HepG2 (cell line): ENCODE measurements around the gene SLC39A10. TPM values are rescaled to one million over a fixed set of nuclear protein-coding genes. Genes with fewer than 3 reads are reported as not detected.

ENCODE experiments used
- ESRRA ChIP-seq: sonication (generic); formaldehyde crosslinking; IDR thresholded peaks from 2 replicates; pipeline ENCODE4 v1.5.1; 2020; ENCODE audit warnings: mild to moderate bottlenecking, low read depth, missing genetic modification reagents
- GLI4 ChIP-seq: sonication (generic); formaldehyde crosslinking; IDR thresholded peaks from 2 replicates; pipeline ENCODE4 v1.5.1; 2020; ENCODE audit warnings: missing genetic modification reagents, mild to moderate bottlenecking, moderate library complexity, borderline replicate concordance
- GTF2F1 ChIP-seq: fragments of 150-350 bp; IDR thresholded peaks from 2 replicates; pipeline ENCODE4 v1.6.1; 2014; ENCODE audit warnings: low read length
- HDAC1 ChIP-seq: sonication (generic); formaldehyde crosslinking; IDR thresholded peaks from 2 replicates; pipeline ENCODE4 v1.5.1; 2020; ENCODE audit warnings: mild to moderate bottlenecking, missing genetic modification reagents
- HMG20B ChIP-seq: conservative IDR thresholded peaks from 2 replicates; pipeline ENCODE4 v1.6.1; 2016; ENCODE audit warnings: missing genetic modification reagents, missing compliant biosample characterization
- MXD4 ChIP-seq: IDR thresholded peaks from 2 replicates; pipeline ENCODE4 v1.6.1; 2016; ENCODE audit warnings: mild to moderate bottlenecking, missing biosample characterization, missing genetic modification reagents
- NFYB ChIP-seq: sonication (generic); formaldehyde crosslinking; IDR thresholded peaks from 2 replicates; pipeline ENCODE4 v1.4.0; 2020; ENCODE audit warnings: missing genetic modification reagents
- PAF1 ChIP-seq: IDR thresholded peaks from 2 replicates; pipeline ENCODE4 v1.6.1; 2016; ENCODE audit warnings: missing genetic modification reagents, missing compliant biosample characterization
- RARA ChIP-seq: IDR thresholded peaks from 2 replicates; pipeline ENCODE4 v1.6.1; 2016; ENCODE audit warnings: missing genetic modification reagents, missing compliant biosample characterization
- RBM22 ChIP-seq: fragments of 200-400 bp; formaldehyde crosslinking; optimal IDR thresholded peaks from 2 replicates; pipeline ENCODE3; 2017; ENCODE audit warnings: mild to moderate bottlenecking, low read length, moderate library complexity
- ZFYVE20 ChIP-seq: sonication (generic); formaldehyde crosslinking; IDR thresholded peaks from 2 replicates; pipeline ENCODE4 v1.8.0; 2023; ENCODE audit warnings: low read depth, mild to moderate bottlenecking, moderate library complexity, missing genetic modification reagents, borderline replicate concordance
- ZNF121 ChIP-seq: sonication (generic); formaldehyde crosslinking; IDR thresholded peaks from 2 replicates; pipeline ENCODE4 v1.5.0; 2020; ENCODE audit warnings: mild to moderate bottlenecking, missing genetic modification reagents
- ZNF253 ChIP-seq: sonication (generic); formaldehyde crosslinking; IDR thresholded peaks from 2 replicates; pipeline ENCODE4 v1.8.0; 2022; ENCODE audit warnings: mild to moderate bottlenecking, missing genetic modification reagents, borderline replicate concordance
- ZNF296 ChIP-seq: sonication (generic); formaldehyde crosslinking; conservative IDR thresholded peaks from 2 replicates; pipeline ENCODE4 v1.5.0; 2020; ENCODE audit warnings: mild to moderate bottlenecking, missing genetic modification reagents
- ZNF30 ChIP-seq: sonication (generic); formaldehyde crosslinking; IDR thresholded peaks from 2 replicates; pipeline ENCODE4 v1.5.0; 2020; ENCODE audit warnings: mild to moderate bottlenecking, missing genetic modification reagents
- ZNF367 ChIP-seq: sonication (generic); formaldehyde crosslinking; IDR thresholded peaks from 2 replicates; pipeline ENCODE4 v1.4.0; 2020; ENCODE audit warnings: missing genetic modification reagents, borderline replicate concordance
- ZNF484 ChIP-seq: sonication (generic); formaldehyde crosslinking; IDR thresholded peaks from 2 replicates; pipeline ENCODE4 v1.5.1; 2020; ENCODE audit warnings: mild to moderate bottlenecking, low read depth, missing genetic modification reagents, borderline replicate concordance
- polyA plus RNA-seq, 8 experiments: library from polyadenylated mRNA; depleted of rRNA in 3 of 8; stranded (reverse) in 7 of 8; unstranded in 1 of 8; fragments of >200 nt; fragmentation: Illumina TruSeq in 4 of 8; extraction: Trizol in 4 of 8; gene quantifications; 2 replicates each; pipeline versions ENCODE4 v1.2.1 to v1.2.3, GENCODE V29; 2011 to 2016; ENCODE audit warnings: low read depth in 4 of 8, missing spikeins in 1 of 8, mixed read lengths in 1 of 8; ENCODE audit not compliant: insufficient read depth in 1 of 8
- total RNA-seq, 5 experiments: library from RNA; depleted of rRNA; stranded (reverse); fragments of >200 nt; fragmentation: Illumina TruSeq; extraction: Trizol; gene quantifications; 2 replicates each; pipeline ENCODE4 v1.2.3, GENCODE V29; 2016; ENCODE audit warnings: low read depth in 1 of 5
- TF ChIP-seq, protein P1 (sequence below): sonication (generic); formaldehyde crosslinking; IDR thresholded peaks from 2 replicates; pipeline ENCODE4 v1.8.0; 2022; ENCODE audit warnings: low read depth, missing genetic modification reagents
- TF ChIP-seq, protein P2 (sequence below): sonication (generic); formaldehyde crosslinking; IDR thresholded peaks from 2 replicates; pipeline ENCODE4 v1.8.1; 2023; ENCODE audit warnings: mild to moderate bottlenecking, inconsistent platforms, moderate library complexity, missing genetic modification reagents, borderline replicate concordance
- TF ChIP-seq, protein P3 (sequence below), 2 experiments: IDR thresholded peaks; 2 replicates each; pipeline ENCODE4 v1.6.1; 2011 to 2012; ENCODE audit warnings: low read length in 2 of 2, borderline replicate concordance in 1 of 2, low read depth in 1 of 2, mild to moderate bottlenecking in 1 of 2, moderate library complexity in 1 of 2
- TF ChIP-seq, protein P4 (sequence below): sonication (generic); formaldehyde crosslinking; IDR thresholded peaks from 2 replicates; pipeline ENCODE4 v1.4.0; 2020; ENCODE audit warnings: missing genetic modification reagents
- TF ChIP-seq, protein P5 (sequence below): sonication (generic); formaldehyde crosslinking; IDR thresholded peaks from 2 replicates; pipeline ENCODE4 v1.4.0; 2020; ENCODE audit warnings: mild to moderate bottlenecking, missing genetic modification reagents

The SLC39A10 gene
- total and polyA plus RNA-seq, 2 of the 13 experiments (the other 11 are each of a cell fraction or from before 2014, with no cell fraction given): 13.2 to 21.0 TPM

DNA sequence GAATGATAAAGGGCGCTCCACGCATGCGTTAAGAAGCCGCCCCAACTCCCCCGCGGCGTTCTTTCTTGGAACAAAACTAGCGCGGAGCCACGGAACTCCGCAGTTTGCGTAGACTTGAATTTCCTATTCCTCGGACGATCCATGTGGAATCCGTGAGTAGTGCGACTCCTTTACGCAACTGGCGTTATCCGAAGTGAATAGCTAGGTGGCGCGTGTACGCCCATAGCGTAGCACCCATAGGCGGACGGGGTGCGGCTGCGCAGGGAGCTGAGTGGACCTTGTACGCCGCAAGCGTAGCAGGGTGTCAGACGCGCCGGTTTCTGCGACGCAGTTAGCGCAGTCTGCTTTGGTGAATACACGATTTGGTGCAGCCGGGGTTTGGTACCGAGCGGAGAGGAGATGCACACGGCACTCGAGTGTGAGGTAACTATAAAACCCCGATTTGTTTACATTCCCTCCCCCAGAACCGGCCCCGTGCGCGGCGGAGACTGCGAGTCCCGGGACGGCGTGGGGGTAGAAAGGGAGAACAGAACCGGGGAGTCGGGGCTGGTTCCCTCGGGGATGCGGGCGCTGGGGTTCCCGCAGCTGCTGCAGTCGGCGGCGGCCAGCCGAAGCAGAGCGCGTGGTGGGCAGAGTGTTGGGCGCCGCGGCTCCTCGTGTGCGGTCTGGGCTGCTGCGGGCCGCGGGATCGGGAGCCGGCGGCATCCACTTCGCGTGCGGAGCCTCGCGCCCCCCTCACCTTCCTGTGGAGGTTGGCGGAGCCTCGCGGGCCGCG is at the start of gene SLC39A10 (continued):
- TF ChIP-seq, protein P1, sequence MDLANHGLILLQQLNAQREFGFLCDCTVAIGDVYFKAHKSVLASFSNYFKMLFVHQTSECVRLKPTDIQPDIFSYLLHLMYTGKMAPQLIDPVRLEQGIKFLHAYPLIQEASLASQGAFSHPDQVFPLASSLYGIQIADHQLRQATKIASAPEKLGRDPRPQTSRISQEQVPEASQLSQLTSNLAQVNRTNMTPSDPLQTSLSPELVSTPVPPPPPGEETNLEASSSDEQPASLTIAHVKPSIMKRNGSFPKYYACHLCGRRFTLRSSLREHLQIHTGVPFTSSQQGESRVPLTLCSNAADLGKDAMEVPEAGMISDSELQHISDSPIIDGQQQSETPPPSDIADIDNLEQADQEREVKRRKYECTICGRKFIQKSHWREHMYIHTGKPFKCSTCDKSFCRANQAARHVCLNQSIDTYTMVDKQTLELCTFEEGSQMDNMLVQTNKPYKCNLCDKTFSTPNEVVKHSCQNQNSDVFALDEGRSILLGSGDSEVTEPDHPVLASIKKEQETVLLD (CRISPR knock-in tag): peak; percentile 63; the same call in 1 of the 2 replicates
- peak; percentile 50; the same call in 1 of the 2 replicates for TF ChIP-seq HMG20B (CRISPR knock-in tag)
- TF ChIP-seq GTF2F1: no peak; the same call in 1 of the 2 replicates
- no peak for TF ChIP-seq ZNF30 (CRISPR knock-in tag)
- no peak for TF ChIP-seq ZNF296
- TF ChIP-seq ZFYVE20 (CRISPR knock-in tag): no peak
- TF ChIP-seq, protein P2, sequence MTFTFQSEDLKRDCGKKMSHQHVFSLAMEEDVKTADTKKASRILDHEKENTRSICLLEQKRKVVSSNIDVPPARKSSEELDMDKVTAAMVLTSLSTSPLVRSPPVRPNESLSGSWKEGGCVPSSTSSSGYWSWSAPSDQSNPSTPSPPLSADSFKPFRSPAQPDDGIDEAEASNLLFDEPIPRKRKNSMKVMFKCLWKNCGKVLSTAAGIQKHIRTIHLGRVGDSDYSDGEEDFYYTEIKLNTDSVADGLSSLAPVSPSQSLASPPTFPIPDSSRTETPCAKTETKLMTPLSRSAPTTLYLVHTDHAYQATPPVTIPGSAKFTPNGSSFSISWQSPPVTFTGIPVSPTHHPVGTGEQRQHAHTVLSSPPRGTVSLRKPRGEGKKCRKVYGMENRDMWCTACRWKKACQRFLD (CRISPR knock-in tag): peak; percentile 64
- TF ChIP-seq NFYB: no peak; the same call in 1 of the 2 replicates
- TF ChIP-seq, protein P3, sequence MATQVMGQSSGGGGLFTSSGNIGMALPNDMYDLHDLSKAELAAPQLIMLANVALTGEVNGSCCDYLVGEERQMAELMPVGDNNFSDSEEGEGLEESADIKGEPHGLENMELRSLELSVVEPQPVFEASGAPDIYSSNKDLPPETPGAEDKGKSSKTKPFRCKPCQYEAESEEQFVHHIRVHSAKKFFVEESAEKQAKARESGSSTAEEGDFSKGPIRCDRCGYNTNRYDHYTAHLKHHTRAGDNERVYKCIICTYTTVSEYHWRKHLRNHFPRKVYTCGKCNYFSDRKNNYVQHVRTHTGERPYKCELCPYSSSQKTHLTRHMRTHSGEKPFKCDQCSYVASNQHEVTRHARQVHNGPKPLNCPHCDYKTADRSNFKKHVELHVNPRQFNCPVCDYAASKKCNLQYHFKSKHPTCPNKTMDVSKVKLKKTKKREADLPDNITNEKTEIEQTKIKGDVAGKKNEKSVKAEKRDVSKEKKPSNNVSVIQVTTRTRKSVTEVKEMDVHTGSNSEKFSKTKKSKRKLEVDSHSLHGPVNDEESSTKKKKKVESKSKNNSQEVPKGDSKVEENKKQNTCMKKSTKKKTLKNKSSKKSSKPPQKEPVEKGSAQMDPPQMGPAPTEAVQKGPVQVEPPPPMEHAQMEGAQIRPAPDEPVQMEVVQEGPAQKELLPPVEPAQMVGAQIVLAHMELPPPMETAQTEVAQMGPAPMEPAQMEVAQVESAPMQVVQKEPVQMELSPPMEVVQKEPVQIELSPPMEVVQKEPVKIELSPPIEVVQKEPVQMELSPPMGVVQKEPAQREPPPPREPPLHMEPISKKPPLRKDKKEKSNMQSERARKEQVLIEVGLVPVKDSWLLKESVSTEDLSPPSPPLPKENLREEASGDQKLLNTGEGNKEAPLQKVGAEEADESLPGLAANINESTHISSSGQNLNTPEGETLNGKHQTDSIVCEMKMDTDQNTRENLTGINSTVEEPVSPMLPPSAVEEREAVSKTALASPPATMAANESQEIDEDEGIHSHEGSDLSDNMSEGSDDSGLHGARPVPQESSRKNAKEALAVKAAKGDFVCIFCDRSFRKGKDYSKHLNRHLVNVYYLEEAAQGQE (IDR thresholded peaks at IDR 0.05; ENCODE audit: borderline replicate concordance in 1 of 2, low read depth in 1 of 2, low read length in 2 of 2): peak in 1 of 2 experiments; percentile 77; a peak in 1 of 4 replicates
- TF ChIP-seq, protein P4, sequence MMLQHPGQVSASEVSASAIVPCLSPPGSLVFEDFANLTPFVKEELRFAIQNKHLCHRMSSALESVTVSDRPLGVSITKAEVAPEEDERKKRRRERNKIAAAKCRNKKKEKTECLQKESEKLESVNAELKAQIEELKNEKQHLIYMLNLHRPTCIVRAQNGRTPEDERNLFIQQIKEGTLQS (CRISPR knock-in tag): peak; percentile 56; the same call in 1 of the 2 replicates
- peak; percentile 62 for TF ChIP-seq HDAC1 (CRISPR knock-in tag)
- TF ChIP-seq RARA (CRISPR knock-in tag): 0 out of 2 replicates have a peak, but pooled peaks have one; percentile 6
- TF ChIP-seq ZNF367 (CRISPR knock-in tag): no peak
- TF ChIP-seq ZNF121: 0 out of 2 replicates have a peak, but pooled peaks have one; percentile 33
- peak; percentile 66 for TF ChIP-seq MXD4 (CRISPR knock-in tag)
- no peak for TF ChIP-seq ZNF253 (CRISPR knock-in tag)
- no peak for TF ChIP-seq RBM22
- TF ChIP-seq ESRRA (CRISPR knock-in tag): peak; percentile 41; the same call in 1 of the 2 replicates
- TF ChIP-seq ZNF484: no peak
- no peak for TF ChIP-seq PAF1
- 0 out of 2 replicates have a peak, but pooled peaks have one; percentile 74 for TF ChIP-seq GLI4 (CRISPR knock-in tag)
- TF ChIP-seq, protein P5, sequence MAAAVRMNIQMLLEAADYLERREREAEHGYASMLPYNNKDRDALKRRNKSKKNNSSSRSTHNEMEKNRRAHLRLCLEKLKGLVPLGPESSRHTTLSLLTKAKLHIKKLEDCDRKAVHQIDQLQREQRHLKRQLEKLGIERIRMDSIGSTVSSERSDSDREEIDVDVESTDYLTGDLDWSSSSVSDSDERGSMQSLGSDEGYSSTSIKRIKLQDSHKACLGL (CRISPR knock-in tag): 0 out of 2 replicates have a peak, but pooled peaks have one; percentile 37
